Suppressor macrophage treated with lipopolysaccharide for 4 hours (primary cell): ENCODE results near the gene MEF2A.

Experiments
- DNase-seq: peaks from one replicate; pipeline ENCODE4 v3.0.0-alpha.2; 2020

MEF2A gene

DNA sequence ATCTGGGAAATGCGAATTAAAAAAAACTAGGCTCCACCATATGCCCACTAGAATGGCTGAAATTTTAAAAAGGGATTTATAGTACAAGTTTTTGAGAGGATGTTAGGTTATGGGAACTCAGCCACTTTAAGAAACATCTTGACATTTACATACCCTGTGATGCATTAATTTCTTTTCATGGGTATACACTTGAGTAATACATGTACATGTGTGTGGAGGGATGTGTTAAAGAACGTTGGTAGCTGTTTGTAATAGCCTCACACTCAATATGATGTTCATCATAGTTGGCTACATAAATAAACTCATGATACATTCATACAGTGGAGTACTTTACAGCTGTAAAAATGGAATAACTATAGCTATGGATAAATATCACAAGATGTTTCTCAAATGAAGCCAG, 40.9 kb downstream of the MEF2A start:
- DNase-seq: no peak

GRCh38 chr15:99613481-99613880, 47.7 kb downstream of the MEF2A start:
- no peak for DNase-seq

GRCh38 chr15:99613887-99614647, 48.3 kb downstream of the MEF2A start:
- peak; percentile 88 for DNase-seq

- peak; percentile 72 for DNase-seq
Observed at GRCh38 chr15:99614749-99615288, 49.0 kb downstream of the MEF2A start.

DNA sequence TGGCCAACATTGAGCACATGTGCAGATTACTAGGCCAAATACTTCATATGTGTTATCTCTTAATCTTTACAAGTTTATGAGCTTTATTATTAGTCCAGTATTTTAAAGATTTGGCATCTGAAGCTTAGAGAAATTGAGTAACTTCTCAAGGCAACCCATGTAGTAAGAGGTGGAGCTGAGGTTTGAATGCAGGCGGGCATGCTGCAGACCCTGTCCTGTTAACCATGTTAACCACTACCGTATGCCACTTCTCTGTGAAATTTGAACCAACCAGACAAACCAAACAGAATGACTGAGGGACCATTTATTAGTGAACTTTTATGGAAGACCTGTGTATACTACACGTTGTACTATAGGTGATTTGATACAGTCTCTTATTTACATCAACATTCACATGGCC, 49.7 kb downstream of the MEF2A start:
- no peak for DNase-seq

- no peak for DNase-seq
Observed at GRCh38 chr15:99616129-99616528, 50.3 kb downstream of the MEF2A start.

DNA sequence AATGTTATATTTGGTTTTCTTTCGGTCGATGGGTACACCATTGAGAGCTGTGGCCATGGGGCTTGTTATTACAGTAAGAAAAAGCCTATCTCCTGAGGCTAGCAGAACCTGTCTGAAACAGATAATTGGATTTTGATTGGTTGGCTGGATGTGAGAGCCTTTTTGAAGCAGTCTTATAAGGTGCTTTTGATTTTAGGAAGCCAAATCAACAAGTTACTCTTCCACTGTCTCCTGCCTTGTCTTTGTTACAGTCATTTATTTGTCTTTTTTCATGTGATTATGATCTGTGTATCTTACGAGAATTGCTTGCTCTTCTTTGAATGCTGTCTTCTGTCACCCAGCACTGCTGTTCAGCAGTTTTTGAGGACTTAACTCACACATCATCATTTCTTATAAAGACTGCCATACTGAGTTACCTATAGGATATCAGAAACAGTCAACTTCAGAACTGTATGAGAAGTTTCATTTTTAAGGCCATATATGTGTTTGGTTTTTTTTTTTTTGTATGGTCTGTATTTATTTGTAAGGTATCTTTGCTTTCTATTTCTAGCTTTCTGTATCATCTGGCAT, 51.1 kb downstream of the MEF2A start:
- DNase-seq: no peak

GRCh38 chr15:99618941-99619411, 53.2 kb downstream of the MEF2A start:
- DNase-seq: no peak

DNA sequence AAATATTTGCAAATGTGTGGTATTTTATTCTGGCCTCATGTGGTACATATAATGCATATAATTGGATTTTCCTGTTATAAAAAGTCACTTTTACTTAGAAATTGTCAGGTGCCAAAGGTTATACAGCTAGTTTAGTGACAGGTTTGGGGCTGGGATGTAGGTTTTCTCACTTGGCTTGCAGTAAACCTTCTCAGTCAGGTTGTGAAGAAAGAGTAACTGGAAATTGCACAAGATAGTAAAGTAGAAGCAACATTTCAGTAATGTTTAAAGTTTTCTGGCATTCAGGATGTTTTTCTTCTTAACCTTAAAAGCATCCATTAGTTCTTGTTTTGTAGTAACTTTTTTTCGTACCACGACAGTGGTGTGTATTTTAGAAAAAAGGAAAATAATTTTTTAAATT, 53.9 kb downstream of the MEF2A start:
- no peak for DNase-seq

DNA sequence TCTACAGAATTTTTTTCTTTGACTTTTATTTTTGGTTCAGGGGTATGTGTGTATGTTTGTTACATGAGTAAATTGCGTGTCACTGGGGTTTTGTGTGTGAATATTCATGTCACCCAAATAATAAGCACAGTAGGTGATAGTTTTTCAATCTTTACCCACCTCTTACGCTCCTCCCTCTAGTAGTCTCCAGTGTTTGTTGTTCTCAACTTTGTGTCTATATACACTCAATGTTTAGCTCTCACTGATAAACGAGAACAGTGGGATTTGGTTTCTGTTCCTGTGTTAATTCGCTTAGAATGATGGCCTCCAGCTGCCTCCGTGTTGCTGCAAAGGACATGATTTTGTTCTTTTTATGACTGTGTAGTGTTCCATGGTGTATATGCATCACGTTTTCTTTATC, 54.4 kb downstream of the MEF2A start:
- DNase-seq: no peak

DNA sequence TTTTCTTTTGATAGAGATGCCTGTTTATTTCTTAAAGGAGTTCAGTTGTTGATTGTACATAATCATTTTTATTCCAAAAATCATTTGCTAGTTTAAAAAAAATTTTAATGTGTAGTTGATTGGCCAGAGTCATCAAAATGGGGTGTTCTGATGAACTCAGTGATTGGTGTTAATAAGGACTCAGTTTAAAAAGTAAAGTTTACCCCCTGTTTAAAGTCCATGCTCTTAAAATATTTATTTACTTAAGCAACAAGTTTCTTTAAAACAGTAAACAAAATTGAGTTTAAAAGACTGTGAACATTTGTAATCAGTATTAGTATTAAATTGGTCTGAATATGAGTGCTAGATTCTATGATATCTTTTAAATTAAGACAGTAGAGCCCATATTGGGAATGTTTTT, 56.0 kb downstream of the MEF2A start:
- no peak for DNase-seq

DNA sequence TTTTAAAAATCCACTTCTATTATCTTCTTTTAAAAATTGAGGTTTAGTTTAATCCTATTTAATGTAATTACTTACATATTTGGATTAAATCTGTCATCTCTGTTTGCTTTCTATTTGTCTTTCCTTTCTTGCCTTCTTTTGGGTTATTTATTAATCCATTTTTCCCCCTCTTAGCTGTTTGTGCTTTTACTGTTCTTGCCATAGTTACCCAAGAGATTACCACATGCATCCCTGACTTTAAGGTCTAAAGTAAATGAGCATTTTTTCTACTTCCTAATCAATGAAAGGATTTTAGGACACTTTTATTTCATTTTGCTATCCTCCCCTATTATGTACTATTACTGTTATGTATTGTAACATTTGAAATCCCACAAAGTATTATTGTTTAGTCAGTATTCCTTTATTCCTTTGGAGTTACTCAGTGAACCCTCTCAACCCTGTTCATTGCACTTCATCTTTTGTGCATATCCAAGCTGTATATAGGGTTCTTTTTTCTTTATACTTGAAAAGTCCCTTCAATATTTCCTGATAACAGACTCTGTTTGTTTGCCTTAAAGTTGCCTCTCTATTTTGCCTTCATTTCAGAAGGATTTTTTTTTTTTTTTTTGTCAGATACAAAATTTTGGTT, 62.7 kb downstream of the MEF2A start:
- no peak for DNase-seq

- no peak for DNase-seq
Observed at GRCh38 chr15:99630607-99631131, 64.9 kb downstream of the MEF2A start.

DNA sequence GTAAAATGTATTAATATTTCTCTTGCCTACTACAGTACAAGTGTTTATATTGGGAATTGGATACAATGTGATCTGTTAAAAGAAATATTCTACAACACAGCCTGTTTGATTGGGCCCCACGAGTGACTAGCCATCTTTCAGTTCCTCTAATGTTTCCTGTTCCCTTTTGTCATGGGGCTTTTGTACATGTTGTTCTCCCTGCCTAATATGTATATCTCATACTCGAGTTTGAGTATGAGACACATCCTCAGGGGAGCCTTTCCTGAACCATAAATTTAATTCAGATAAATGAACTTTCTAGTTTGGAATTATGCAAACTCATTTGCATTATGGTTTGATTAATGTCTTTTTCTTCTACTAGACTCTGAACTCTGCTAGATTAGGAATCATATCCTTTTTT, 65.5 kb downstream of the MEF2A start:
- peak; percentile 81 for DNase-seq

DNA sequence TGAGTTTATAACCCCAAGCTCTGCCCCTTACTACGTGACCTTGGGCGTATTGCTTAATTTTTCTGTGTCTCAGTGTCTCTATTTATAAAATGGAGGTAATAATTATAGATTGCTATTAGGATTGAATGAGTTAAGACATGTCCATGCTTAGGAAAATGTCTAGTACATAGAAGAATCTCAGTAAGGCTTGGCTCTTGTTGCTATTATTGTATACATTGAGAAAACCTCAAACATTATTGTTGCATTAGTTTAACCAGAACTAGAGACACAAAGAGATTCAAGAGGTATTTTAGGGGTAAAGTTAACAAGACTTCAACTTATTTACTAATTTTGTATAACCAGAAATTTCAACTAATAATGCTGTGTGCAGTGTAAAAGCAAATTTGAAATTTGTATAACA, 66.7 kb downstream of the MEF2A start:
- no peak for DNase-seq

DNA sequence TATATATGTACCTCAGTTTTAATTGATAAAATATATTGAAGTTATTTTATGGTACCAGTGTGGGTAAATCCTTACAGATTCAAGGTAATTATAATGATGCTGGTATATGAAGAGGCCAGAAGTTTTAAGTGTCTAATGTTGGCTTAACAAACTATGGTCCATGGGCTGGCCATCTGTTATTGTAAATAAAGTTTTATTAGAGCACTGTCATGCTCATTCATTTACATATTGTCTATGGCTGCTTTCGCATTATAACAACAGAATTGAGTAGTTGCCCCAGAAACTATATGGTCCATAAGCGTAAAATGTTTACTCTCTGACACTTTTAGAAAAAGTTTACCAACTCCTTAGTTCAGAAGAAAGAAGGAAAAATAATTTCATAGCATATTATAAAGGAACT, 67.9 kb downstream of the MEF2A start:
- DNase-seq: no peak

DNA sequence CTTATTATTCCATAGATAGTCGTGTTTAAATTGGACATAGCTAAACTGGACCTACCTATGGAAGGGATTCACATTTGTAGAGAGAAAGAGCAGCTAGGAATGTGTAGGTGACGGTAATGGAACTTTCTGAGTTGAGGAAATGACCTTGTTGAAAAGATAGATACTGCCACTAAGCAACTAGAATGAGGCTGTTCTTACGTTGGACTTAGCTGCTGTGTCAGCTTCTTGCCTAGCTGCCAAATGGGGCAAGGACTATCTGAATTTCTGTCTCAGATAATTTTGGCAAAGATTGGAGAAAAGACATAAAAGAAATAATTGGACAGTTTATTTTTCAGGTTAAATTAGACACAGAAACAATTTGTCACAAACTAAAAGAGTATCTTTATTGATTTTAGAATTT, 68.8 kb downstream of the MEF2A start:
- DNase-seq: no peak

- DNase-seq: no peak
Observed at GRCh38 chr15:99635145-99635544, 69.4 kb downstream of the MEF2A start.

- no peak for DNase-seq
Observed at GRCh38 chr15:99635794-99636193, 70.0 kb downstream of the MEF2A start.

DNA sequence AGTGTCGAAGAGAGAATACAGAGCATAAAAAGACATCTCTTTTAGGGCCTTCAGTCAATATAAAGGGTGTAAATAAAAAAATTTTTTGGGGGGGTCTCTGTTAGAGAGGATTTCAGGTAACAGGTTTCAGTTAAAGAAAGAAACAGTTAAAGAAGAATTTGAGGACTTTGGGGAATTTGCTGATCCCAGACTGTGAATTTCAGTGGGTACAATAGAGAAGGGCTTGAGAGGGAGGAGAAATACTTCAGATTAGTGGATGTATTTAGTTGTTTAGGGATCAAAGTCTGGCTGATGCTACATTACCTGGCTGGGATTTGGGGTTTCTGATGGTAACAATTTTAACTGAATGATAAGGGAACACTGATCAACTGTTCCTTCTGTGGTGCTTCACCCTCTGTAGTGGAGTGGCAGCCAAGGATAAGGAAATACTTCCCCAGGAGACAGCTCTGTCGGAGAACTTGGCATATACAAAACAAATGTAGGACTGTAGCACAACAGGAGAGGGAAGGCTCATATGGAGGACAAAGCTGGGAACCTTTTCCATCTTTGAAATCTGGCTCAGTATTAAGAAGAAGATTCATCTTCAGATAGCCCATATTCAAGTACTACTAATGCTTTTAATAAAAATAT, 79.2 kb downstream of the MEF2A start:
- no peak for DNase-seq

GRCh38 chr15:99645543-99645935, 79.8 kb downstream of the MEF2A start:
- DNase-seq: no peak

DNA sequence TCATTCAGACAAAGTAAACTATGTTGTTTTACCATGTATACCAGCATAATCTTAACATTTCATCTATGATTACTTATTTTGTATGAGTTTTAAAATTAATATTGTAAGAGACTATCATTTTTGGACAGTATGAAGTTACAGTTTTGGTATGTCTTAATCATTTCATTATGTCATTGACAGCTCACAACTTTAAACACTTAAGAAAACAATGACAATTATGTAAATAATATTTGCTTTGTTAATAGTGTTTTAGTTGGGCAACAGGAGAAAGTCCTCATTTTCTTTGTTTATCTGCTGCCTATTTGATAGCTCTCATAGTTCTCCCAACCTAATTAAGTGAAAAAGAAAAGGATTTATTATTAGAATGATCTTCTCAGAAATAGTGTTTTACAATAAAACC, 80.2 kb downstream of the MEF2A start:
- no peak for DNase-seq
